IMR-90 (cell line): ENCODE data around the gene SASH1. TPM values are rescaled to one million over a fixed set of nuclear protein-coding genes. Genes with fewer than 3 reads are reported as not detected.
A peak's percentile ranks its signal among the peaks of the same experiment; 100 is the strongest.

ENCODE experiments used
- ATAC-seq: fragments of 200-7000 bp; cut with Tn5 transposase; 2 replicates; pipeline ENCODE4 v1.9.1; 2020; ENCODE audit warnings: low read depth, mild to moderate bottlenecking, moderate library complexity
- BruUV-seq: library from RNA; stranded (reverse); fragments of 400-500 nt; replicated peaks from 2 replicates; lab custom pipeline; 2021; lab: Mats Ljungman, UMichigan
- CTCF ChIA-PET: fragments of 300-600 bp; formaldehyde crosslinking; extraction: SDS; loops from one replicate; lab custom pipeline; 2021; ENCODE audit warnings: antibody characterized with exemption; lab: Yijun Ruan, JAX
- POLR2A ChIA-PET: fragments of 300-600 bp; sonication (Branson Sonifier 250); formaldehyde crosslinking; loops from one replicate; lab custom pipeline; 2022; ENCODE audit warnings: antibody characterized with exemption; ENCODE audit not compliant: unreplicated experiment; lab: Charles Lee
- DNase-seq: peaks from one replicate; pipeline ENCODE4 v3.0.0; 2013
- H2AFZ ChIP-seq: replicated peaks from 2 replicates; pipeline ENCODE3; 2013; ENCODE audit warnings: low read length, mild to moderate bottlenecking; ENCODE audit not compliant: poor library complexity
- H2AK5ac ChIP-seq: 2 replicates; pipeline ENCODE4 v1.6.1; 2013; ENCODE audit warnings: low read depth, low read length, inconsistent platforms
- H2AK9ac ChIP-seq: replicated peaks from 2 replicates; pipeline ENCODE3; 2013; ENCODE audit warnings: mild to moderate bottlenecking, low read depth, low read length, moderate library complexity; ENCODE audit not compliant: poor library complexity
- H2BK120ac ChIP-seq: 2 replicates; pipeline ENCODE4 v1.6.1; 2013; ENCODE audit warnings: low read depth, low read length, inconsistent platforms
- H2BK15ac ChIP-seq: 3 replicates; pipeline ENCODE4 v1.6.1; 2013; ENCODE audit warnings: low read depth, low read length, inconsistent platforms
- H2BK20ac ChIP-seq: 2 replicates; pipeline ENCODE4 v1.6.1; 2013; ENCODE audit warnings: low read depth, mild to moderate bottlenecking, inconsistent platforms, low read length, moderate library complexity
- H2BK5ac ChIP-seq: 2 replicates; pipeline ENCODE4 v1.6.1; 2013; ENCODE audit warnings: mild to moderate bottlenecking, low read depth, low read length, inconsistent platforms; ENCODE audit not compliant: poor library complexity, severe bottlenecking
- H3K14ac ChIP-seq: replicated peaks from 2 replicates; pipeline ENCODE4 v1.6.1; 2013; ENCODE audit warnings: low read depth, low read length, inconsistent platforms
- H3K18ac ChIP-seq: 2 replicates; pipeline ENCODE4 v1.6.1; 2013; ENCODE audit warnings: low read depth, low read length, control low read depth
- H3K23ac ChIP-seq: 2 replicates; pipeline ENCODE4 v1.6.1; 2013; ENCODE audit warnings: low read depth, low read length, inconsistent platforms
- H3K27ac ChIP-seq: 2 replicates; pipeline ENCODE4 v1.5.1; 2013; ENCODE audit warnings: mild to moderate bottlenecking, control low read depth, low read length; ENCODE audit not compliant: insufficient read depth
- H3K27me3 ChIP-seq: 2 replicates; pipeline ENCODE4 v1.6.1; 2013; ENCODE audit warnings: low read length; ENCODE audit not compliant: control insufficient read depth, insufficient read depth
- H3K36me3 ChIP-seq: 2 replicates; pipeline ENCODE4 v1.6.1; 2013; ENCODE audit warnings: low read length, mixed read lengths; ENCODE audit not compliant: control insufficient read depth, insufficient read depth
- H3K4ac ChIP-seq: 2 replicates; pipeline ENCODE4 v1.6.1; 2013; ENCODE audit warnings: low read depth, low read length, inconsistent platforms
- H3K4me1 ChIP-seq: 2 replicates; pipeline ENCODE4 v1.6.1; 2013; ENCODE audit warnings: low read length, mixed read lengths; ENCODE audit not compliant: control insufficient read depth, insufficient read depth
- H3K4me2 ChIP-seq: 2 replicates; pipeline ENCODE4 v1.6.1; 2013; ENCODE audit warnings: low read depth, mild to moderate bottlenecking, control low read depth, low read length, moderate library complexity
- H3K4me3 ChIP-seq: 2 replicates; pipeline ENCODE4 v1.5.1; 2013; ENCODE audit warnings: low read depth, mild to moderate bottlenecking, control low read depth, low read length, moderate library complexity; ENCODE audit not compliant: insufficient read depth
- H3K56ac ChIP-seq: 2 replicates; pipeline ENCODE4 v1.6.1; 2013; ENCODE audit warnings: low read length, inconsistent platforms; ENCODE audit not compliant: insufficient read depth; ENCODE audit errors: extremely low read depth
- H3K79me1 ChIP-seq, 2 experiments: 2 replicates each; pipeline ENCODE4 v1.6.1; 2013; ENCODE audit warnings: low read length in 2 of 2, inconsistent platforms in 1 of 2, low read depth in 1 of 2
- H3K9ac ChIP-seq: 2 replicates; pipeline ENCODE4 v1.6.1; 2013; ENCODE audit warnings: low read depth, low read length, control low read depth
- H3K9me1 ChIP-seq: 2 replicates; pipeline ENCODE4 v1.6.1; 2013; ENCODE audit warnings: low read length, inconsistent platforms; ENCODE audit not compliant: insufficient read depth
- H3K9me3 ChIP-seq: 2 replicates; pipeline ENCODE4 v1.6.1; 2013; ENCODE audit warnings: low read length; ENCODE audit not compliant: control insufficient read depth, insufficient read depth
- H4K20me1 ChIP-seq: 2 replicates; pipeline ENCODE4 v1.6.1; 2013; ENCODE audit warnings: low read length, inconsistent platforms; ENCODE audit not compliant: insufficient read depth
- H4K5ac ChIP-seq: 2 replicates; pipeline ENCODE4 v1.6.1; 2013; ENCODE audit warnings: mild to moderate bottlenecking, low read depth, low read length, control low read depth
- H4K8ac ChIP-seq, 2 experiments: 2 replicates each; pipeline ENCODE4 v1.6.1; 2013; ENCODE audit warnings: low read depth in 2 of 2, low read length in 2 of 2, control low read depth in 1 of 2, inconsistent platforms in 1 of 2
- H4K91ac ChIP-seq: 2 replicates; pipeline ENCODE4 v1.6.1; 2013; ENCODE audit warnings: low read depth, low read length, inconsistent platforms; ENCODE audit not compliant: insufficient read depth
- BHLHE40 ChIP-seq: fragments of 150-350 bp; IDR thresholded peaks from 2 replicates; pipeline ENCODE4 v1.6.1; 2016; ENCODE audit warnings: mild to moderate bottlenecking, low read depth, low read length
- CEBPB ChIP-seq: IDR thresholded peaks from 2 replicates; pipeline ENCODE4 v1.6.1; 2012; ENCODE audit warnings: low read depth, low read length, improper control_type of control experiment
- FOS ChIP-seq: fragments of 150-350 bp; IDR thresholded peaks from 2 replicates; pipeline ENCODE4 v1.6.1; 2016; ENCODE audit warnings: low read depth, low read length
- MAFK ChIP-seq: IDR thresholded peaks from 2 replicates; pipeline ENCODE4 v1.6.1; 2012; ENCODE audit warnings: low read depth, low read length, improper control_type of control experiment
- MXI1 ChIP-seq: IDR thresholded peaks from 2 replicates; pipeline ENCODE4 v1.6.1; 2012; ENCODE audit warnings: low read depth, mild to moderate bottlenecking, low read length, moderate library complexity, borderline replicate concordance
- NFE2L2 ChIP-seq: fragments of 150-350 bp; IDR thresholded peaks from 2 replicates; pipeline ENCODE4 v1.6.1; 2016; ENCODE audit warnings: low read depth, mild to moderate bottlenecking, low read length
- RCOR1 ChIP-seq: IDR thresholded peaks from 2 replicates; pipeline ENCODE4 v1.6.1; 2012; ENCODE audit warnings: mild to moderate bottlenecking, low read length, improper control_type of control experiment; ENCODE audit not compliant: insufficient replicate concordance
- RFX5 ChIP-seq: IDR thresholded peaks from 2 replicates; pipeline ENCODE4 v1.8.0; 2012; ENCODE audit warnings: low read depth, mild to moderate bottlenecking, low read length, moderate library complexity
- SMC3 ChIP-seq: fragments of 150-350 bp; IDR thresholded peaks from 2 replicates; pipeline ENCODE4 v1.6.1; 2016; ENCODE audit warnings: low read depth, mild to moderate bottlenecking, antibody characterized with exemption, low read length, moderate library complexity
- WGBS, 2 experiments: methylation state at CpG; one replicate each; pipeline versions ENCODE4 v1.1.5 to v1.1.7; 2013; ENCODE audit warnings: missing lambda C conversion rate in 2 of 2; ENCODE audit not compliant: insufficient read length in 1 of 2; ENCODE audit errors: extremely low coverage in 2 of 2; 5-methylcytosine and 5-hydroxymethylcytosine counted together
- dilution Hi-C: fragments of 300-500 bp; cut with HindIII; formaldehyde crosslinking; loops from one replicate; pipeline ENCODE4 v1.14.3; 2018; ENCODE audit warnings: low sequenced_read_pairs; ENCODE audit not compliant: unreplicated experiment
- in situ Hi-C: fragments of 300-500 bp; cut with MboI; formaldehyde crosslinking; loops from 3 replicates; pipeline ENCODE4 v1.14.3; 2019; ENCODE audit warnings: low sequenced_read_pairs, inconsistent platforms, mixed read lengths
- intact Hi-C: fragments of 100-400 bp; cut with micrococcal nuclease; formaldehyde crosslinking; loops from 2 replicates; pipeline ENCODE4 v1.10.0; 2022
- polyA plus RNA-seq, 3 experiments: library from polyadenylated mRNA; depleted of rRNA; stranded (reverse); fragments of >200 nt; gene quantifications; 2 replicates each; pipeline ENCODE4 v1.2.3, GENCODE V29; 2012; ENCODE audit warnings: low replicate concordance in 1 of 3
- total RNA-seq: library from RNA; depleted of rRNA; stranded (reverse); fragments of >200 nt; gene quantifications from 2 replicates; pipeline ENCODE4 v1.2.3, GENCODE V29; 2012
- TF ChIP-seq, protein P1 (sequence below): fragments of 150-350 bp; IDR thresholded peaks from 2 replicates; pipeline ENCODE4 v1.6.1; 2016; ENCODE audit warnings: low read depth, mild to moderate bottlenecking, low read length, moderate library complexity, borderline replicate concordance

SASH1 gene
- total and polyA plus RNA-seq, 2 of the 4 experiments (the other 2 are of a cell fraction) = 11.6 to 16.5 TPM

DNA sequence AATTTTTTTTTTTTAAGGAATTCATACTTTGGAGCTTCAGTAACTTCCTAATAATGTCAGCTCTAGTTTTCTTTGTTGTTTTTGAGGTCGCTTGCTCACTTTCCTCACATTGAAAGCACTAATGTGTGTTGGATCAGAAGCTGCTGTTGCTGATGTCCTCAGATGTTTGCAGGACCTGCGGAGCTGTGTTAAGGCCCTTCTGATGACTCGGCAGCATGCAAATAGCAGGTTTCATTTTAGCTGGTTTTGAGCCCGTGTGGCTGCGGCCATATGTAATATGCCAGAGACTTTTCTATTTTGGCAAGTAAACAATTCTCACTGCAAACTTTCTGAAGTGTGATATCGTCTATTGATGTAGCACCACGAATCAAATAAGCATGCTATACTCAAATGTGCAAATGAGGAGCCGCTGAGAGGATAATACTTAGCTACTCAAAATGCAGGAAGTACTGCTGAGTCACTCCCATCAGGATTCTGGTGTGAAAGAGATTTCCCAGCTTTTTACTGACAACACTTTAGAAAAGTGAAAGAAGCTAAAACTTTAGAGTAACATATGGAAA is 187.8 kb downstream of the SASH1 start:
- TSS peak; percentile 38 for BruUV-seq
- CTCF ChIA-PET = interaction anchor here (0.6 to 1.5 kb wide), 3 partner anchors 65 to 350 kb away, joined by 3 to 7 read pairs (median 3); no protein-coding TSS in a partner anchor
- peak overlapping the region; percentile 80 for H3K27ac ChIP-seq

More for the DNA sequence above, 187.8 kb downstream of the SASH1 start:
- Histone ChIP-seq H3K4me3 (peak overlapping the region; percentile 46; the same call in 1 of the 2 replicates), H4K20me1 (no peaks in the 10 kb centered on the region), H3K9me1 (peaks cover 38% of the 10 kb centered on the region), H2AK5ac (peak overlapping the region; percentile 5; the same call in 1 of the 2 replicates), H4K8ac (peak overlapping the region; percentile 78 to 95), H3K23ac (peak overlapping the region; percentile 32; the same call in 1 of the 2 replicates), H3K79me1 (peaks cover 34 to 62% of the 10 kb centered on the region in 2 experiments), H3K4ac (peak overlapping the region; percentile 70), H3K18ac (peak overlapping the region; percentile 89), H4K91ac (peak overlapping the region; percentile 63), H3K4me1 (peaks cover 30% of the 10 kb centered on the region), H2BK20ac (peak overlapping the region; percentile 77), H2BK5ac (peak overlapping the region; percentile 96), H2BK120ac (peak overlapping the region; percentile 97), H2AFZ (no peak overlapping the region), H3K9ac (peak overlapping the region; percentile 18), H3K9me3 (no peaks in the 10 kb centered on the region), H3K56ac (peak overlapping the region; percentile 85), H3K36me3 (peaks cover 52% of the 10 kb centered on the region), H3K4me2 (peak overlapping the region; percentile 87), H4K5ac (peak overlapping the region; percentile 84), H3K27me3 (no peaks in the 10 kb centered on the region), H2AK9ac (no peak overlapping the region), H2BK15ac (peak overlapping the region; percentile 1; the same call in 1 of the 3 replicates), H3K14ac (peak overlapping the region; percentile 30)
- POLR2A ChIA-PET = interaction anchor here (0.6 to 0.8 kb wide), 2 partner anchors 22 to 275 kb away, joined by 3 read pairs; no protein-coding TSS in a partner anchor
- DNase-seq (peak; percentile 98), ATAC-seq (peak; percentile 76)
- intact Hi-C loops (loop anchor here (2.0 kb wide), 1 partner anchor 354 kb away; no protein-coding TSS in a partner anchor), dilution Hi-C loops (no loop called here), in situ Hi-C loops (no loop called here)
- WGBS, 2 experiments = no CpG with 5 or more reads among the region's 8 CpGs
- TF ChIP-seq MXI1 (peak; percentile 44; the same call in 1 of the 2 replicates), NFE2L2 (peak; percentile 95), MAFK (peak; percentile 55), RFX5 (no peak), RCOR1 (no peak), CEBPB (peak; percentile 53; the same call in 1 of the 2 replicates), SMC3 (no peak), FOS (peak; percentile 33; the same call in 1 of the 2 replicates), BHLHE40 (0 out of 2 replicates have a peak, but pooled peaks have one; percentile 10)
- TF ChIP-seq, protein P1, sequence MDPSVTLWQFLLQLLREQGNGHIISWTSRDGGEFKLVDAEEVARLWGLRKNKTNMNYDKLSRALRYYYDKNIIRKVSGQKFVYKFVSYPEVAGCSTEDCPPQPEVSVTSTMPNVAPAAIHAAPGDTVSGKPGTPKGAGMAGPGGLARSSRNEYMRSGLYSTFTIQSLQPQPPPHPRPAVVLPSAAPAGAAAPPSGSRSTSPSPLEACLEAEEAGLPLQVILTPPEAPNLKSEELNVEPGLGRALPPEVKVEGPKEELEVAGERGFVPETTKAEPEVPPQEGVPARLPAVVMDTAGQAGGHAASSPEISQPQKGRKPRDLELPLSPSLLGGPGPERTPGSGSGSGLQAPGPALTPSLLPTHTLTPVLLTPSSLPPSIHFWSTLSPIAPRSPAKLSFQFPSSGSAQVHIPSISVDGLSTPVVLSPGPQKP = no peak
